ENCODE results near the gene ADAMTS2. TPM values are rescaled to one million over a fixed set of nuclear protein-coding genes. Genes with fewer than 3 reads are reported as not detected.

The ADAMTS2 gene
- polyA plus RNA-seq, 1 experiment: 129 TPM

DNA sequence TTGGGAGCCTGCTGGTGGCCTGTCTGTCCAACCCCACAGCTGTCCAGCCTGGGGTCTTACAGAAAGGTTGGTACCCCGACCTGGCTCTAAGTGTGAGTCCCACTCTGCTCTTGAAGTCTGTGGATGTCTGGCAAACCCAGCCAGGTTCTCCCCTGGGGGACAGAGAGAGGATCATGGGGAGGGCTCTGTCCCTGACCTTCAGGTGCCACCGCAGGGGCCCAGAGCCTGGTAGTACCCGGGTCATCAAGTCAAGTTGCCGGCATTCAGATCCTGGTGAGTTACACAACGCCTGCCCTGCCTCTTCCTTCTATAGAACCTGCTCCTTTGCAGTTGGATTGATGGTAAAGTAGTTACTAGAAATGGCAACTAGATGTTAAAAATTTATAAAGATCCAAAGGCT is 66.7 kb downstream of the ADAMTS2 start:
- CTCF ChIA-PET: interaction anchor here (0.9 to 2.0 kb wide), 2 partner anchors 15 to 64 kb away, joined by 3 to 8 read pairs; no protein-coding TSS in a partner anchor
- TF ChIP-seq CTCF (IDR thresholded peaks at IDR 0.05; ENCODE audit: insufficient read depth, low read depth, low read length): no peak
- DNase-seq (ENCODE audit: low read depth): no peak
- POLR2A ChIA-PET: interaction anchor here (0.5 to 0.7 kb wide), 2 partner anchors 12 to 67 kb away, joined by 3 read pairs; partner anchors contain the start of gene ADAMTS2
- Histone ChIP-seq H3K4me3 (ENCODE audit: low read depth, low read length) (no peak overlapping the region), H3K36me3 (ENCODE audit: control insufficient read depth, insufficient read depth, low read length) (no peaks in the 10 kb centered on the region; the same call in none of the 2 replicates), H3K27me3 (ENCODE audit: control insufficient read depth, insufficient read depth, low read length) (no peaks in the 10 kb centered on the region)

DNA sequence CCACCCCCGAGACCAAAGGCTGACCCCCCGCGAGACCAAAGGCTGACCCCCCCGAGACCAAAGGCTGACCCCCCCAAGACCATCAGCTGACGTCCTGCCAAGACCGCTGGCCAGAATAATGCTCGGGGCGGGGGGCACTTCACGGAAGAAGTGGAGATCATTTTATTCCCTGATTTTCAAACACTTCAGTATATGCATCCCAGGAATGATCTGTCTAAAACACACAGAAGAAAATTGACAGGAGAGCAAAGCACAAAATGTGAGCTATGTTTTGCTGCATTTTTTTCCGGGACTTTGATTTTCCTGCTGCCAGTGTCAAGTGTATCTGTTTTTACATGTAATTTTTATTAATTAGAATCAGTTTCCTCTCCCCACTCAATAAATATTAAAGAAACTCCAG is 67.1 kb downstream of the ADAMTS2 start:
- TF ChIP-seq CTCF (IDR thresholded peaks at IDR 0.05; ENCODE audit: insufficient read depth, low read depth, low read length): no peak
- ChIA-PET CTCF (interaction anchor here (2.0 kb wide), 1 partner anchor 15 kb away, joined by 8 read pairs; no protein-coding TSS in a partner anchor), POLR2A (interaction anchor here (0.5 to 0.7 kb wide), 2 partner anchors 12 to 67 kb away, joined by 3 read pairs; partner anchors contain the start of gene ADAMTS2)
- no peak for DNase-seq (ENCODE audit: low read depth)
- H3K4me3 ChIP-seq (ENCODE audit: low read depth, low read length): no peak overlapping the region
- no peaks in the 10 kb centered on the region for H3K27me3 ChIP-seq (ENCODE audit: control insufficient read depth, insufficient read depth, low read length)
- no peaks in the 10 kb centered on the region; the same call in none of the 2 replicates for H3K36me3 ChIP-seq (ENCODE audit: control insufficient read depth, insufficient read depth, low read length)

- peaks cover 6% of the 10 kb centered on the region for H3K36me3 ChIP-seq (ENCODE audit: control insufficient read depth, insufficient read depth, low read length)
- no peak for TF ChIP-seq CTCF (IDR thresholded peaks at IDR 0.05; ENCODE audit: insufficient read depth, low read depth, low read length)
- CTCF ChIA-PET: interaction anchor here (0.7 to 1.5 kb wide), 6 partner anchors 9 to 67 kb away, joined by 3 to 7 read pairs (median 3); no protein-coding TSS in a partner anchor
- no peak for DNase-seq (ENCODE audit: low read depth)
- POLR2A ChIA-PET: interaction anchor here (1.3 kb wide), 1 partner anchor 20 kb away, joined by 5 read pairs; no protein-coding TSS in a partner anchor
- H3K4me3 ChIP-seq (ENCODE audit: low read depth, low read length): no peak overlapping the region
- H3K27me3 ChIP-seq (ENCODE audit: control insufficient read depth, insufficient read depth, low read length): no peaks in the 10 kb centered on the region
Observed at GRCh38 chr5:179276838-179277395, 68.3 kb downstream of the ADAMTS2 start.

DNA sequence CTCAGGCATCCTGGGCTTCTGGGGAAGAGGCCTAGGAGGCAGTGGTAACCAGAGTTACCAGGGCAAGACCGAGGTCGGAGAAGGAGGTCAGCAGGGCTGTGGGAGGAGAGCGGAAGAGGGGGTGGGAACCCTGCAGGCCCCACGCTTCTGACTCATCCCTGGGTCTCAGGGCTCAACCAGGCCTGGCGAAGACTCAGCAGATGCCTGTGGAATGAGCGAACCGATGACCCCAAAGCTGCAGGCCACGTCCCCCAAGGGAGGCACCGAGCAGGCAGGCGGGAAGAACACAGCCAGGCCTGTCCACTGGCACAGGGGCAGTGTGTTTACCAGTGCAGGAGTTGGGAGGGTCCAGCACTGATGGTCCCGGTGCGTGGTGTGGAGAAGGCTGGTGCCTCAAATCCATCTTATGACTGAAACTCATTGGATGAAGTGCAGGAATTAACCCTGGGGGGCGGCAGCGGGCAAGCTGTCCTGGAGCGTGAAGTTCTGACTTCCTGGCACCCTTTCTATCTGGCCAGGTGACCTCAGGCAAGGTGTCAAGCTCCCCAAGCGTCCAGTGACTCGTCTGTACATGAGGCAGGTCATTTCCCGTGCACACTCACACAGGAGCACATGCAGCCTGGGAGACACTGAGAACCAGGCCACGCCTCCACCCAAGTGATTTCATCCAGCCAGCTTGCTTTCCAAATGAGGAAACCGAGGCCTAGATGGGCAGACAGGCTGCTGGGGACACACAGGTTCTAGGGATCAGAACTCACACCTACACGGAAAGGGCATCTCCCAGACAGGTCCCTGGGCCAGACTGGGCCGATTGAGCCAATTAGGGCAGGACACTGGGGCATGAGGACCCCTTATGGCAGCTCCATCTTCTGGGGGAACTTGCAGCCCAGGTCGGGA is 69.1 kb downstream of the ADAMTS2 start:
- no peak for TF ChIP-seq CTCF (IDR thresholded peaks at IDR 0.05; ENCODE audit: insufficient read depth, low read depth, low read length)
- DNase-seq (ENCODE audit: low read depth): peak; percentile 92
- CTCF ChIA-PET: interaction anchor here (0.7 to 2.7 kb wide), 11 partner anchors 10 to 110 kb away, joined by 3 to 13 read pairs (median 3); no protein-coding TSS in a partner anchor
- Histone ChIP-seq H3K27me3 (ENCODE audit: control insufficient read depth, insufficient read depth, low read length) (no peaks in the 10 kb centered on the region), H3K36me3 (ENCODE audit: control insufficient read depth, insufficient read depth, low read length) (peaks cover 8% of the 10 kb centered on the region), H3K4me3 (ENCODE audit: low read depth, low read length) (no peak overlapping the region)
- POLR2A ChIA-PET: interaction anchor here (0.6 to 1.3 kb wide), 2 partner anchors 17 to 19 kb away, joined by 3 to 5 read pairs; no protein-coding TSS in a partner anchor
